Epithelial cell of proximal tubule (primary cell): Measurements from ENCODE around the gene STARD10. TPM values are rescaled to one million over a fixed set of nuclear protein-coding genes. Genes with fewer than 3 reads are reported as not detected.

ENCODE experiments used
- DNase-seq: peaks from one replicate; pipeline ENCODE4 v3.0.0-alpha.2; 2011; ENCODE audit warnings: low read depth
- H3K4me3 ChIP-seq: 2 replicates; pipeline ENCODE4 v1.5.1; 2011; ENCODE audit warnings: low read depth, mild to moderate bottlenecking, low read length
- CTCF ChIP-seq: conservative IDR thresholded peaks from 2 replicates; pipeline ENCODE4 v1.5.1; 2012; ENCODE audit warnings: low read depth, mild to moderate bottlenecking, low read length
- total RNA-seq: library from RNA; depleted of rRNA; stranded (reverse); fragments of >200 nt; gene quantifications from 2 replicates; pipeline ENCODE4 v1.2.3, GENCODE V29; 2015

STARD10 gene
- total RNA-seq, 1 donor from 2014 or later: 54.8 TPM

- H3K4me3 ChIP-seq: no peak overlapping the region
- DNase-seq: no peak
- TF ChIP-seq CTCF: no peak
Measured at GRCh38 chr11:72758690-72759389, 35.0 kb downstream of the STARD10 start.

GRCh38 chr11:72758304-72758689, 35.5 kb downstream of the STARD10 start:
- DNase-seq: no peak
- TF ChIP-seq CTCF: no peak

GRCh38 chr11:72755713-72756285, 38.0 kb downstream of the STARD10 start:
- H3K4me3 ChIP-seq: no peak overlapping the region
- DNase-seq: no peak
- no peak for TF ChIP-seq CTCF

More at GRCh38 chr11:72758304-72758689, 35.5 kb downstream of the STARD10 start:
- no peak overlapping the region for H3K4me3 ChIP-seq

GRCh38 chr11:72754544-72755155, 39.2 kb downstream of the STARD10 start:
- H3K4me3 ChIP-seq: no peak overlapping the region
- DNase-seq: no peak
- TF ChIP-seq CTCF: no peak

GRCh38 chr11:72754149-72754543, 39.7 kb downstream of the STARD10 start:
- no peak for TF ChIP-seq CTCF
- H3K4me3 ChIP-seq: no peak overlapping the region
- DNase-seq: no peak

GRCh38 chr11:72753341-72754148, 40.3 kb downstream of the STARD10 start:
- TF ChIP-seq CTCF: peak; percentile 27
- DNase-seq: no peak
- H3K4me3 ChIP-seq: no peak overlapping the region
